Neural cell (in vitro differentiated cells): ENCODE measurements around the gene PDAP1. TPM values are rescaled to one million over a fixed set of nuclear protein-coding genes. Genes with fewer than 3 reads are reported as not detected.

Source experiments
- H2AFZ ChIP-seq: fragments of 200-600, 300-800 bp; sonication (generic), shearing (Covaris generic); 2 replicates; pipeline ENCODE4 v1.6.0; 2014; ENCODE audit warnings: low read depth, mild to moderate bottlenecking, antibody characterized with exemption, low read length, moderate library complexity
- H3F3A ChIP-seq: fragments of 200-600 bp; shearing (Covaris generic); 2 replicates; pipeline ENCODE4 v1.6.1; 2016; ENCODE audit warnings: mild to moderate bottlenecking, moderate library complexity, mixed read lengths, antibody characterized with exemption, low read length; ENCODE audit not compliant: insufficient read depth, poor library complexity, severe bottlenecking
- H3K27ac ChIP-seq: fragments of 200-600, 300-800 bp; sonication (generic), shearing (Covaris generic); 2 replicates; pipeline ENCODE4 v1.5.1; 2014; ENCODE audit warnings: mild to moderate bottlenecking, low read length, moderate library complexity
- H3K27me3 ChIP-seq: fragments of 300-800, 200-600 bp; sonication (generic), shearing (Covaris generic); 2 replicates; pipeline ENCODE4 v1.6.0; 2014; ENCODE audit warnings: mild to moderate bottlenecking, low read depth, low read length, moderate library complexity; ENCODE audit not compliant: insufficient read depth
- H3K36me3 ChIP-seq: fragments of 300-800, 200-600 bp; sonication (generic), shearing (Covaris generic); 2 replicates; pipeline ENCODE4 v1.5.1; 2014; ENCODE audit warnings: mild to moderate bottlenecking, antibody characterized with exemption, low read length, moderate library complexity; ENCODE audit not compliant: insufficient read depth
- H3K4me2 ChIP-seq: fragments of 300-800, 200-600 bp; sonication (generic), shearing (Covaris generic); 2 replicates; pipeline ENCODE4 v1.6.0; 2014; ENCODE audit warnings: mild to moderate bottlenecking, low read length
- H3K4me3 ChIP-seq: fragments of 300-800, 200-600 bp; sonication (generic), shearing (Covaris generic); 2 replicates; pipeline ENCODE4 v1.5.1; 2014; ENCODE audit warnings: mild to moderate bottlenecking, low read length, moderate library complexity
- H3K79me2 ChIP-seq: fragments of 200-600 bp; shearing (Covaris generic); replicated peaks from 2 replicates; pipeline ENCODE4 v1.6.0; 2014; ENCODE audit warnings: mild to moderate bottlenecking, low read length, moderate library complexity; ENCODE audit not compliant: insufficient read depth
- H3K9ac ChIP-seq: fragments of 300-800, 200-600 bp; sonication (generic), shearing (Covaris generic); 2 replicates; pipeline ENCODE4 v1.6.1; 2016; ENCODE audit warnings: mild to moderate bottlenecking, low read length, mixed read lengths
- H3K9me2 ChIP-seq: fragments of 200-600 bp; shearing (Covaris generic); 2 replicates; pipeline ENCODE4 v1.6.1; 2016; ENCODE audit warnings: mild to moderate bottlenecking, low read length, mixed read lengths; ENCODE audit not compliant: insufficient read depth
- H3K9me3 ChIP-seq: fragments of 200-600, 300-800 bp; sonication (generic), shearing (Covaris generic); 2 replicates; pipeline ENCODE4 v1.6.1; 2016; ENCODE audit warnings: mild to moderate bottlenecking, mixed run types, low read length, moderate library complexity, mixed read lengths
- H4K20me1 ChIP-seq: fragments of 200-600 bp; shearing (Covaris generic); 2 replicates; pipeline ENCODE4 v1.6.1; 2016; ENCODE audit warnings: mild to moderate bottlenecking, mixed run types; ENCODE audit not compliant: insufficient read depth
- CTCF ChIP-seq: fragments of 450-650 bp; IDR thresholded peaks from 2 replicates; pipeline ENCODE4 v1.5.1; 2014; ENCODE audit warnings: antibody characterized with exemption, mild to moderate bottlenecking, moderate library complexity; ENCODE audit not compliant: poor library complexity, severe bottlenecking
- EP300 ChIP-seq: fragments of 450-650 bp; conservative IDR thresholded peaks from 2 replicates; pipeline ENCODE4 v1.6.1; 2014; ENCODE audit warnings: antibody characterized with exemption, mild to moderate bottlenecking, moderate library complexity; ENCODE audit not compliant: poor library complexity, severe bottlenecking
- EZH2 ChIP-seq: fragments of 200-600, 300-800 bp; shearing (Covaris generic), sonication (generic); IDR thresholded peaks from 2 replicates; pipeline ENCODE4 v1.6.1; 2014; ENCODE audit warnings: antibody characterized with exemption, low read length, borderline replicate concordance, mild to moderate bottlenecking; ENCODE audit not compliant: insufficient read depth, poor library complexity, severe bottlenecking
- MXI1 ChIP-seq: fragments of 450-650 bp; conservative IDR thresholded peaks from 2 replicates; pipeline ENCODE4 v1.6.1; 2014; ENCODE audit warnings: antibody characterized with exemption, mild to moderate bottlenecking; ENCODE audit not compliant: poor library complexity, severe bottlenecking
- POLR2AphosphoS5 ChIP-seq: IDR thresholded peaks from 2 replicates; pipeline ENCODE4 v1.6.1; 2012
- RAD21 ChIP-seq: fragments of 450-650 bp; conservative IDR thresholded peaks from 2 replicates; pipeline ENCODE4 v1.6.1; 2014; ENCODE audit warnings: antibody characterized with exemption, mild to moderate bottlenecking, moderate library complexity
- REST ChIP-seq: IDR thresholded peaks from 2 replicates; pipeline ENCODE4 v1.6.1; 2012; ENCODE audit warnings: borderline replicate concordance
- SMC3 ChIP-seq: fragments of 450-650 bp; conservative IDR thresholded peaks from 2 replicates; pipeline ENCODE4 v1.6.1; 2014; ENCODE audit warnings: antibody characterized with exemption, mild to moderate bottlenecking, moderate library complexity; ENCODE audit not compliant: poor library complexity
- TAF1 ChIP-seq: IDR thresholded peaks from 2 replicates; pipeline ENCODE4 v1.6.1; 2012; ENCODE audit warnings: low read depth
- polyA plus RNA-seq: library from polyadenylated mRNA; depleted of rRNA; stranded (reverse); fragments of >200 nt; gene quantifications from 2 replicates; pipeline ENCODE4 v1.2.3, GENCODE V29; 2014

The PDAP1 gene
- polyA plus RNA-seq, 1 donor from 2014 or later, result 185 TPM

GRCh38 chr7:99402854-99403253, 5.5 kb downstream of the PDAP1 start:
- Histone ChIP-seq H2AFZ (no peak overlapping the region), H3K36me3 (no peaks in the 10 kb centered on the region), H3K9ac (no peak overlapping the region), H3K79me2 (peaks cover 23% of the 10 kb centered on the region), H3K4me2 (no peak overlapping the region), H4K20me1 (no peaks in the 10 kb centered on the region), H3F3A (no peaks in the 10 kb centered on the region), H3K9me2 (no peaks in the 10 kb centered on the region), H3K9me3 (no peaks in the 10 kb centered on the region), H3K27ac (no peak overlapping the region), H3K27me3 (no peaks in the 10 kb centered on the region), H3K4me3 (no peak overlapping the region)
- TF ChIP-seq RAD21 (no peak), EP300 (no peak), SMC3 (no peak), POLR2AphosphoS5 (no peak), MXI1 (no peak), EZH2 (no peak), TAF1 (no peak), CTCF (no peak), REST (no peak)

GRCh38 chr7:99399597-99399996, 8.8 kb downstream of the PDAP1 start:
- H3K9me3 ChIP-seq, result no peaks in the 10 kb centered on the region
- H3K79me2 ChIP-seq, result no peaks in the 10 kb centered on the region
- no peaks in the 10 kb centered on the region for H3K36me3 ChIP-seq
- no peaks in the 10 kb centered on the region for H3K27me3 ChIP-seq
- no peak overlapping the region for H3K27ac ChIP-seq
- no peaks in the 10 kb centered on the region for H4K20me1 ChIP-seq
- H3K9me2 ChIP-seq, result no peaks in the 10 kb centered on the region
- H3F3A ChIP-seq, result no peaks in the 10 kb centered on the region
- H3K9ac ChIP-seq, result no peak overlapping the region
- H3K4me2 ChIP-seq, result no peak overlapping the region
- no peak for TF ChIP-seq SMC3
- TF ChIP-seq RAD21, result no peak
- TF ChIP-seq EZH2, result no peak
- TF ChIP-seq CTCF, result no peak
- no peak for TF ChIP-seq REST
- no peak for TF ChIP-seq POLR2AphosphoS5
- TF ChIP-seq EP300, result no peak
- no peak for TF ChIP-seq TAF1
- no peak for TF ChIP-seq MXI1
- H3K4me3 ChIP-seq, result no peak overlapping the region
- no peak overlapping the region for H2AFZ ChIP-seq
